Endothelial cell (in vitro differentiated cells): ENCODE data around the gene KCNIP4. TPM values are rescaled to one million over a fixed set of nuclear protein-coding genes. Genes with fewer than 3 reads are reported as not detected.

ENCODE experiments used
- DNase-seq: peaks from one replicate; pipeline ENCODE4 v3.0.0; 2021; ENCODE audit warnings: low spot score
- H3K27ac Mint-ChIP-seq: one replicate; pipeline ENCODE4 v1.8.0; 2021; ENCODE audit warnings: mixed read lengths, inconsistent platforms; ENCODE audit not compliant: unreplicated experiment
- H3K27me3 Mint-ChIP-seq: one replicate; pipeline ENCODE4 v1.8.0; 2021; ENCODE audit warnings: mild to moderate bottlenecking, moderate library complexity, mixed read lengths, inconsistent platforms; ENCODE audit not compliant: unreplicated experiment
- H3K36me3 Mint-ChIP-seq: one replicate; pipeline ENCODE4 v1.8.0; 2021; ENCODE audit warnings: mild to moderate bottlenecking, low read depth, mixed read lengths, inconsistent platforms; ENCODE audit not compliant: unreplicated experiment
- H3K4me1 Mint-ChIP-seq: one replicate; pipeline ENCODE4 v1.8.0; 2021; ENCODE audit warnings: mild to moderate bottlenecking, mixed read lengths, inconsistent platforms; ENCODE audit not compliant: unreplicated experiment
- H3K4me3 Mint-ChIP-seq: one replicate; pipeline ENCODE4 v1.8.0; 2021; ENCODE audit warnings: mild to moderate bottlenecking, mixed read lengths, inconsistent platforms; ENCODE audit not compliant: unreplicated experiment
- H3K9me3 Mint-ChIP-seq: one replicate; pipeline ENCODE4 v1.8.0; 2021; ENCODE audit warnings: mixed read lengths, inconsistent platforms; ENCODE audit not compliant: unreplicated experiment
- total RNA-seq: library from RNA; stranded (reverse); fragmentation: NEBNext Ultra II Directional; extraction: Animal tissue kit (Norgen Biotek cat#: 25700); gene quantifications from one replicate; pipeline ENCODE4 v1.2.1, GENCODE V29; 2021; ENCODE audit not compliant: unreplicated experiment
- TF ChIP-seq, protein P1 (sequence below): fragments of 200-600 bp; sonication (generic); IDR thresholded peaks from one replicate; pipeline ENCODE4 v1.5.0; 2021; ENCODE audit warnings: antibody characterized with exemption; ENCODE audit not compliant: unreplicated experiment

KCNIP4 gene
- total RNA-seq, 1 donor from 2014 or later: 0.31 TPM

DNA sequence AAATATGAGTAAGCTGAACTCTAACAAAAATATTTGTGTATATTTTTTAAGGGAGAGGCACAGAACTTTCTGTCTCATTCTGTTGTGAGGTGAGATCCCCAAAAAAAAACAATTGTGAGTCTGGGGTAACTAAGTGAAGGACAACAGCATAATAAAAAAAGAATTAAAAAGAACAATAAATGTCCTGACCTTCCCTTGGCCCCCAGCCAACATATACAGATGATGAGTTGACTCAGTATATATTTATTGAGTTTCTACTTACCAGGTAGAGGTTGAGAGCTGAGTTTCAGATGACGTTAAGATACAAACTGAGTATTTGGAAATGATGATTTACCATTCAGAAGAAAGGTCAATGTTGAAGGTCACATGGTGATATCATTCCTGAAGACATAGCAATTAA, 239.5 kb downstream of the KCNIP4 start:
- Mint-ChIP-seq H3K27ac (no peak overlapping the region), H3K27me3 (no peaks in the 10 kb centered on the region), H3K4me1 (no peaks in the 10 kb centered on the region), H3K36me3 (no peaks in the 10 kb centered on the region), H3K9me3 (no peaks in the 10 kb centered on the region), H3K4me3 (no peak overlapping the region)
- TF ChIP-seq, protein P1, sequence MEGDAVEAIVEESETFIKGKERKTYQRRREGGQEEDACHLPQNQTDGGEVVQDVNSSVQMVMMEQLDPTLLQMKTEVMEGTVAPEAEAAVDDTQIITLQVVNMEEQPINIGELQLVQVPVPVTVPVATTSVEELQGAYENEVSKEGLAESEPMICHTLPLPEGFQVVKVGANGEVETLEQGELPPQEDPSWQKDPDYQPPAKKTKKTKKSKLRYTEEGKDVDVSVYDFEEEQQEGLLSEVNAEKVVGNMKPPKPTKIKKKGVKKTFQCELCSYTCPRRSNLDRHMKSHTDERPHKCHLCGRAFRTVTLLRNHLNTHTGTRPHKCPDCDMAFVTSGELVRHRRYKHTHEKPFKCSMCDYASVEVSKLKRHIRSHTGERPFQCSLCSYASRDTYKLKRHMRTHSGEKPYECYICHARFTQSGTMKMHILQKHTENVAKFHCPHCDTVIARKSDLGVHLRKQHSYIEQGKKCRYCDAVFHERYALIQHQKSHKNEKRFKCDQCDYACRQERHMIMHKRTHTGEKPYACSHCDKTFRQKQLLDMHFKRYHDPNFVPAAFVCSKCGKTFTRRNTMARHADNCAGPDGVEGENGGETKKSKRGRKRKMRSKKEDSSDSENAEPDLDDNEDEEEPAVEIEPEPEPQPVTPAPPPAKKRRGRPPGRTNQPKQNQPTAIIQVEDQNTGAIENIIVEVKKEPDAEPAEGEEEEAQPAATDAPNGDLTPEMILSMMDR: no peak
- no peak for DNase-seq

DNA sequence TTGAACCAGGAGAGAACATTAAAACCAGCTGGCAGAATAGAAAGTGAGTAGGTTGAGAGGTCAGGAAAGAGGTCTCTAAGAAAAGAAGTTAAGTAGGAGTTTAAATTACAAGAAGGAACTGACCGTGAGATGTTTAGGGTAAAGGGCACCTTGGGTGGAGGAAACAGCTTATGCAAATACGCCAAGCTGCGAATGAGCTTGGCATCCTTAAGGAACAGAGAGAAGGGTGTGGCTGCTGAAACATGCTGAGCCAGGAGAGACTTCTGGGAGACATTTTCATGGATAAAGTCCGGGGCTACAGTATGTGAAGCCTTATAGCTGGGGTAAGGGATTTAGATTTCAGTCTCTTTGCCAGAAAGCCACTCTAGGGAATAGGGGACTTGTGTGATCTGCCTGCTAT, 249.1 kb downstream of the KCNIP4 start:
- Mint-ChIP-seq H3K4me1 (no peaks in the 10 kb centered on the region), H3K27ac (no peak overlapping the region), H3K27me3 (no peaks in the 10 kb centered on the region), H3K4me3 (no peak overlapping the region), H3K9me3 (no peaks in the 10 kb centered on the region), H3K36me3 (no peaks in the 10 kb centered on the region)
- DNase-seq: no peak
- TF ChIP-seq, protein P1: no peak

DNA sequence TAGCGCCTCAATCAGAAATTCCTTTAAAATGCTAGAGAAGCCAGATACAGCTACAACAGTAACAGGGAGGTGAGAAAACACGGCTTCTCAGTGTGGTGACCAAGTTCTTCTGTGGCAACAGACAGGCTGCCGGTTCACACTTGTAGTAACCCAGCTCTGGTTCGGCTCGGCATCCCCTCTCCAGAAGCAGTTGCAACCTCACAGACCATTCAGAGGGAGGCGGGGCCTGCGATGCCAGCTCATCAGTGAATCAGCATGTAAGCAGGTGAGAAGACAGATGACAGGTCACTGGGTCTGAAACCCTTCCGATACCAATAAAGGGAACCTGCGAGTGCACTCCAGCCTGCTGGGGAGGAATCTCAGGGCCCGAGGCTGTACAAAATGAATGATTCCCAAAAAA, 251.0 kb downstream of the KCNIP4 start:
- TF ChIP-seq, protein P1: no peak
- Mint-ChIP-seq H3K4me1 (no peaks in the 10 kb centered on the region), H3K4me3 (no peak overlapping the region), H3K27ac (no peak overlapping the region), H3K36me3 (no peaks in the 10 kb centered on the region), H3K9me3 (no peaks in the 10 kb centered on the region), H3K27me3 (no peaks in the 10 kb centered on the region)
- DNase-seq: peak; percentile 18

DNA sequence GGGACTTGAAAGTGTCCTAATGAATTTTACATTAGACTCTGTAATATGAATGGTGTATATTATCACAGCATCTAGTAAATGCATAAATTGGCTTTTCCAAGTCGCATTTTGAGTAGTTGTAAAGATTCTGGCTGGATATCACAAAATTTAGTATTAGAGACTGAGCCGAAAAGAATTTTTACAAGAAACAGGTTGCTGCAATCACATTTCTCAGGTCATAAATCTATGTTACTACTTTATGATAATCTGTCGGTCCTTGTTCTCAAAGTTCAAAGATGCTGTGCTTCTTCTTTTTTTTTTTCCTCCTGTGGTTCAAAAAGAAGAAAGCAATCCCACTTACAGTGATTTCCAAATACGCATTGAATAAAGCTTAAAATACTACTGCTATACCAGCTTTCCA, 253.4 kb downstream of the KCNIP4 start:
- H3K27me3 Mint-ChIP-seq: no peaks in the 10 kb centered on the region
- TF ChIP-seq, protein P1: no peak
- H3K9me3 Mint-ChIP-seq: no peaks in the 10 kb centered on the region
- H3K27ac Mint-ChIP-seq: no peak overlapping the region
- no peaks in the 10 kb centered on the region for H3K36me3 Mint-ChIP-seq
- no peaks in the 10 kb centered on the region for H3K4me1 Mint-ChIP-seq
- H3K4me3 Mint-ChIP-seq: no peak overlapping the region
- no peak for DNase-seq

DNA sequence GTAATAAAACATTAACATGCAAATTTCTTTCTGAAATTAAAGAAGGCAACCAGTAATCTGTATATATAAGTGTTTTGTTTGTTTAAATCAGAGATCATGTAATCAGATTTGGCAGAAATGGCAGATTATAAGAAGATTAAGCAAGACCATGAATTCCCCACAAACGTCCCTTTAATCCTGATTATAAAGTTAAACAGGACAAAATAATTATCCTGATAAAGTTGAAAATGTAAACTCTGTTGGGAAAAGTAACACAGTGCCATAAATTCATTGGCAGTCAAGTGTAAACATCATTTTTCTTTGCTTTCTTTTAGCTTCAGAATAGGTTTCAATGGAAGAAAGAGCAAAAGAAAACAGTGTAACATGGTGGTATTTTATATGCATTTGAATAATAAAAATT, 256.3 kb downstream of the KCNIP4 start:
- no peak overlapping the region for H3K4me3 Mint-ChIP-seq
- peaks cover 7% of the 10 kb centered on the region for H3K4me1 Mint-ChIP-seq

More for the DNA sequence above, 256.3 kb downstream of the KCNIP4 start:
- H3K27ac Mint-ChIP-seq: no peak overlapping the region
- TF ChIP-seq, protein P1: no peak
- no peaks in the 10 kb centered on the region for H3K9me3 Mint-ChIP-seq
- no peak for DNase-seq
- H3K27me3 Mint-ChIP-seq: no peaks in the 10 kb centered on the region
- no peaks in the 10 kb centered on the region for H3K36me3 Mint-ChIP-seq
